IgD-negative memory B cell (primary cell): ENCODE results near the gene HAGHL. TPM values are rescaled to one million over a fixed set of nuclear protein-coding genes. Genes with fewer than 3 reads are reported as not detected.

Source experiments
- H3K27ac Mint-ChIP-seq, 3 donors: one replicate each; pipeline ENCODE4 v1.8.0; 2020 to 2022; ENCODE audit warnings: mild to moderate bottlenecking in 3 of 3, mixed read lengths in 3 of 3, moderate library complexity in 1 of 3
- H3K27me3 Mint-ChIP-seq: one replicate; pipeline ENCODE4 v1.8.0; 2021; ENCODE audit warnings: mixed read lengths
- H3K36me3 Mint-ChIP-seq: one replicate; pipeline ENCODE4 v1.8.0; 2020; ENCODE audit warnings: mild to moderate bottlenecking, mixed read lengths
- H3K4me1 Mint-ChIP-seq, 3 donors: one replicate each; pipeline ENCODE4 v1.8.0; 2020 to 2022; ENCODE audit warnings: mixed read lengths in 3 of 3, mild to moderate bottlenecking in 1 of 3
- H3K4me3 Mint-ChIP-seq, 4 donors: one replicate each; pipeline ENCODE4 v1.8.0; 2020 to 2022; ENCODE audit warnings: mild to moderate bottlenecking in 4 of 4, mixed read lengths in 4 of 4, moderate library complexity in 3 of 4
- H3K9me3 Mint-ChIP-seq, 3 donors: one replicate each; pipeline ENCODE4 v1.8.0; 2020 to 2021; ENCODE audit warnings: mixed read lengths in 3 of 3, mild to moderate bottlenecking in 1 of 3
- polyA plus RNA-seq: library from polyadenylated mRNA; unstranded; fragments of 300-500 nt; fragmentation: Illumina TruSeq; gene quantifications from one replicate; pipeline ENCODE4 v1.2.3, GENCODE V29; 2021

Gene HAGHL
- polyA plus RNA-seq, 1 donor from 2014 or later, result 10.0 TPM

GRCh38 chr16:728131-728889, 1.4 kb downstream of the HAGHL start:
- H3K27me3 Mint-ChIP-seq, result no peaks in the 10 kb centered on the region
- no peaks in the 10 kb centered on the region for H3K36me3 Mint-ChIP-seq
- peak overlapping the region in 2 of 3 donors; percentile 59 to 71 for H3K27ac Mint-ChIP-seq

GRCh38 chr16:728890-729744, 2.2 kb downstream of the HAGHL start:
- H3K36me3 Mint-ChIP-seq, result no peaks in the 10 kb centered on the region
- peaks cover 0 to 2% (median 0%) of the 10 kb centered on the region in 3 donors for H3K4me1 Mint-ChIP-seq
- H3K9me3 Mint-ChIP-seq, result no peaks in the 10 kb centered on the region
- H3K27ac Mint-ChIP-seq, result peak overlapping the region in 2 of 3 donors; percentile 59 to 60
- H3K27me3 Mint-ChIP-seq, result no peaks in the 10 kb centered on the region
- H3K4me3 Mint-ChIP-seq, result peak overlapping the region in 3 of 4 donors; percentile 45 to 67 (median 51)

More at GRCh38 chr16:728131-728889, 1.4 kb downstream of the HAGHL start:
- Mint-ChIP-seq H3K4me3 (peak overlapping the region in 3 of 4 donors; percentile 9 to 67 (median 57)), H3K9me3 (no peaks in the 10 kb centered on the region), H3K4me1 (peaks cover 0 to 2% (median 0%) of the 10 kb centered on the region in 3 donors)

- no peaks in the 10 kb centered on the region for H3K9me3 Mint-ChIP-seq
- H3K27me3 Mint-ChIP-seq, result no peaks in the 10 kb centered on the region
- H3K27ac Mint-ChIP-seq, result peak overlapping the region in 1 of 3 donors; percentile 14
- H3K4me3 Mint-ChIP-seq, result peak overlapping the region in 3 of 4 donors; percentile 43 to 73 (median 45)
- H3K36me3 Mint-ChIP-seq, result no peaks in the 10 kb centered on the region
- H3K4me1 Mint-ChIP-seq, result peaks cover 0 to 1% (median 0%) of the 10 kb centered on the region in 3 donors
These were observed 3.1 kb downstream of the HAGHL start for GRCh38 chr16:729768-730665.

GRCh38 chr16:730666-731509, 4.0 kb downstream of the HAGHL start:
- Mint-ChIP-seq H3K27ac (no peak overlapping the region), H3K4me1 (peaks cover 0 to under 1% (median 0%) of the 10 kb centered on the region in 3 donors), H3K27me3 (no peaks in the 10 kb centered on the region), H3K36me3 (no peaks in the 10 kb centered on the region), H3K9me3 (no peaks in the 10 kb centered on the region), H3K4me3 (peak overlapping the region in 1 of 4 donors; percentile 32)

- Mint-ChIP-seq H3K27me3 (no peaks in the 10 kb centered on the region), H3K4me3 (peak overlapping the region in 2 of 4 donors; percentile 58 to 71), H3K27ac (peak overlapping the region in 2 of 3 donors; percentile 39 to 70), H3K36me3 (peaks cover 2% of the 10 kb centered on the region), H3K4me1 (peaks cover under 1 to 8% (median under 1%) of the 10 kb centered on the region in 3 donors), H3K9me3 (no peaks in the 10 kb centered on the region)
These were observed 5.4 kb downstream of the HAGHL start for GRCh38 chr16:732332-732731.

GRCh38 chr16:732936-733335, 6.0 kb downstream of the HAGHL start:
- no peaks in the 10 kb centered on the region for H3K9me3 Mint-ChIP-seq
- H3K4me1 Mint-ChIP-seq, result peaks cover 6 to 9% (median 6%) of the 10 kb centered on the region in 3 donors
- H3K4me3 Mint-ChIP-seq, result peak overlapping the region in 2 of 4 donors; percentile 12 to 58
- no peaks in the 10 kb centered on the region for H3K27me3 Mint-ChIP-seq
- H3K27ac Mint-ChIP-seq, result peak overlapping the region in 1 of 3 donors; percentile 56
- H3K36me3 Mint-ChIP-seq, result peaks cover 2% of the 10 kb centered on the region

- Mint-ChIP-seq H3K4me3 (peak overlapping the region in 2 of 4 donors; percentile 12 to 58), H3K27me3 (no peaks in the 10 kb centered on the region), H3K36me3 (peaks cover 4% of the 10 kb centered on the region), H3K27ac (peak overlapping the region in 1 of 3 donors; percentile 99), H3K4me1 (peaks cover 8 to 12% (median 9%) of the 10 kb centered on the region in 3 donors), H3K9me3 (no peaks in the 10 kb centered on the region)
These were observed 6.7 kb downstream of the HAGHL start for GRCh38 chr16:733382-734207.

GRCh38 chr16:734208-734980, 7.5 kb downstream of the HAGHL start:
- H3K4me1 Mint-ChIP-seq, result peaks cover 9 to 15% (median 10%) of the 10 kb centered on the region in 3 donors
- H3K4me3 Mint-ChIP-seq, result no peak overlapping the region
- peak overlapping the region in 1 of 3 donors; percentile 99 for H3K27ac Mint-ChIP-seq
- no peaks in the 10 kb centered on the region for H3K9me3 Mint-ChIP-seq
- H3K27me3 Mint-ChIP-seq, result no peaks in the 10 kb centered on the region
- peaks cover 4% of the 10 kb centered on the region for H3K36me3 Mint-ChIP-seq

GRCh38 chr16:734981-735881, 8.3 kb downstream of the HAGHL start:
- Mint-ChIP-seq H3K9me3 (no peaks in the 10 kb centered on the region), H3K27ac (peak overlapping the region in 2 of 3 donors; percentile 55 to 99), H3K4me1 (peaks cover 9 to 17% (median 10%) of the 10 kb centered on the region in 3 donors), H3K27me3 (no peaks in the 10 kb centered on the region), H3K36me3 (peaks cover 4% of the 10 kb centered on the region), H3K4me3 (peak overlapping the region in 3 of 4 donors; percentile 41 to 68 (median 54))

GRCh38 chr16:735982-736453, 9.1 kb downstream of the HAGHL start:
- Mint-ChIP-seq H3K4me1 (peaks cover 9 to 17% (median 10%) of the 10 kb centered on the region in 3 donors), H3K4me3 (peak overlapping the region in 2 of 4 donors; percentile 37 to 68), H3K9me3 (no peaks in the 10 kb centered on the region), H3K27ac (peak overlapping the region; percentile 55 to 99 (median 63)), H3K27me3 (no peaks in the 10 kb centered on the region), H3K36me3 (peaks cover 4% of the 10 kb centered on the region)

- Mint-ChIP-seq H3K4me1 (peaks cover 9 to 17% (median 10%) of the 10 kb centered on the region in 3 donors), H3K9me3 (no peaks in the 10 kb centered on the region), H3K36me3 (peaks cover 4% of the 10 kb centered on the region), H3K27ac (peak overlapping the region in 2 of 3 donors; percentile 96 to 99), H3K27me3 (no peaks in the 10 kb centered on the region), H3K4me3 (peak overlapping the region in 3 of 4 donors; percentile 87 to 98 (median 91))
These were observed 10.1 kb downstream of the HAGHL start for GRCh38 chr16:736936-737481.
